B cell (primary cell): Measurements from ENCODE around the gene MYCBPAP.

Experiments used
- EZH2 ChIP-seq: IDR thresholded peaks from 2 replicates; pipeline ENCODE4 v1.6.1; 2012; ENCODE audit warnings: borderline replicate concordance, low read depth, mild to moderate bottlenecking, moderate library complexity, low read length; ENCODE audit not compliant: insufficient read depth, poor library complexity, severe bottlenecking
- TF ChIP-seq, protein P1 (sequence below): fragments of 200-600 bp; IDR thresholded peaks from one replicate; pipeline ENCODE4 v1.8.0; 2022; ENCODE audit warnings: antibody characterized with exemption, mild to moderate bottlenecking

DNA sequence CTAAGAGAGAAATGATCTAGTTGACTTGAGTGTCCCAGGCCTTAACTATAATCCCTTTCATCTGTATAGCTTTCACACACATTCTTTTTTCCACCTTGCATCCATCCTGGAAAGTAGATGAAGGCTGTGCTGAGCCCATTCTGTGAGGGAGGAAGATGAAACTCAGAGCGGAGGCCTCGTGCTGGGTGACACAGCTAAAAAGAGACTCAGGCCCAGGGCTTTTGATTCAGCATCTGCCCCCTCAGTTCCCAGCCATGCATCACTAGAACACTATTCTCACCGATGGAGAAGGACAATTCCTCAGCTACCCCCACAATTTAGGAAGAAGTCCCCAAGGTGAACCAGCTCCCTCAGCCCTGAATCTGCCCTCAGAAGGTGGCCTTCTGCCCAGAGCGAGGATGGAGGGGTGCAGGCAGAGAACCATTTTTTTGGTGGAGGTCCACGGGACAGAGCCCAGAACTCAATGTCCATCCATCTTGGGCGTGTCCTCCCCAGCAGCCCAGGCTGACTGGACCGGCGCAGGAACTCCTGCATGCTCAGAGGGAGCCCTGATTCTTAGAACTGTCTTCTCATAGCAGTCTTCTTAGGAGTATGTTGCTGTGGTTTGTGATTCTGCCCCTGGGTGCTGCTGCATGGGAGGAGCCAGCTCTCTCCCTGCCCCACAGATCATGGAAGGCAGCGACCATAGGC, 5.8 kb upstream of the MYCBPAP start:
- TF ChIP-seq, protein P1, sequence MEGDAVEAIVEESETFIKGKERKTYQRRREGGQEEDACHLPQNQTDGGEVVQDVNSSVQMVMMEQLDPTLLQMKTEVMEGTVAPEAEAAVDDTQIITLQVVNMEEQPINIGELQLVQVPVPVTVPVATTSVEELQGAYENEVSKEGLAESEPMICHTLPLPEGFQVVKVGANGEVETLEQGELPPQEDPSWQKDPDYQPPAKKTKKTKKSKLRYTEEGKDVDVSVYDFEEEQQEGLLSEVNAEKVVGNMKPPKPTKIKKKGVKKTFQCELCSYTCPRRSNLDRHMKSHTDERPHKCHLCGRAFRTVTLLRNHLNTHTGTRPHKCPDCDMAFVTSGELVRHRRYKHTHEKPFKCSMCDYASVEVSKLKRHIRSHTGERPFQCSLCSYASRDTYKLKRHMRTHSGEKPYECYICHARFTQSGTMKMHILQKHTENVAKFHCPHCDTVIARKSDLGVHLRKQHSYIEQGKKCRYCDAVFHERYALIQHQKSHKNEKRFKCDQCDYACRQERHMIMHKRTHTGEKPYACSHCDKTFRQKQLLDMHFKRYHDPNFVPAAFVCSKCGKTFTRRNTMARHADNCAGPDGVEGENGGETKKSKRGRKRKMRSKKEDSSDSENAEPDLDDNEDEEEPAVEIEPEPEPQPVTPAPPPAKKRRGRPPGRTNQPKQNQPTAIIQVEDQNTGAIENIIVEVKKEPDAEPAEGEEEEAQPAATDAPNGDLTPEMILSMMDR = no peak
- TF ChIP-seq EZH2 = no peak
